Stimulated activated CD8-positive, alpha-beta memory T cell treated with anti-CD3 and anti-CD28 coated beads, Interleukin-15, amount 100 ng/mL, for 1 hour (primary cell): ENCODE measurements around the gene CYP26B1.

Experiments
- DNase-seq: peaks from one replicate; pipeline ENCODE4 v3.0.0-alpha.2; 2020; ENCODE audit warnings: low read depth

Gene CYP26B1

GRCh38 chr2:72082021-72082601 is 65.6 kb downstream of the CYP26B1 start:
- DNase-seq: no peak

- DNase-seq: no peak
Observed at GRCh38 chr2:72081451-72081850, 66.2 kb downstream of the CYP26B1 start.

GRCh38 chr2:72080286-72081145 is 67.1 kb downstream of the CYP26B1 start:
- no peak for DNase-seq
